K562 (cell line): ENCODE measurements around the gene C19orf44. TPM values are rescaled to one million over a fixed set of nuclear protein-coding genes. Genes with fewer than 3 reads are reported as not detected.

Experiments used
- AFF4 ChIP-seq: sonication (generic); formaldehyde crosslinking; IDR thresholded peaks from 2 replicates; pipeline ENCODE4 v1.8.0; 2023; ENCODE audit warnings: mild to moderate bottlenecking, missing genetic modification reagents
- BRD4 ChIP-seq: fragments of 200-600 bp; sonication (generic); IDR thresholded peaks from 2 replicates; pipeline ENCODE4 v1.6.1; 2017; ENCODE audit warnings: inconsistent platforms
- E2F3 ChIP-seq: fragments of 250-450 bp; sonication (Bioruptor Pico); IDR thresholded peaks from 2 replicates; pipeline ENCODE4 v1.4.0; 2020; ENCODE audit warnings: mild to moderate bottlenecking
- ELF1 ChIP-seq: fragments of 200-800 bp; sonication (Bioruptor generic); IDR thresholded peaks from 2 replicates; pipeline ENCODE4 v1.6.1; 2016; ENCODE audit warnings: missing genetic modification characterization, missing compliant biosample characterization
- ELK1 ChIP-seq: sonication (generic); formaldehyde crosslinking; IDR thresholded peaks from 2 replicates; pipeline ENCODE4 v1.8.1; 2022; ENCODE audit warnings: missing genetic modification reagents
- GABPA ChIP-seq: fragments of 200-800 bp; sonication (Bioruptor generic); conservative IDR thresholded peaks from 2 replicates; pipeline ENCODE4 v1.6.1; 2016; ENCODE audit warnings: low read depth, missing genetic modification characterization, missing compliant biosample characterization
- GTF2E2 ChIP-seq: fragments of 200-800 bp; sonication (Bioruptor generic); IDR thresholded peaks from 2 replicates; pipeline ENCODE4 v1.6.1; 2016; ENCODE audit warnings: missing genetic modification characterization, missing compliant biosample characterization
- HMGN3 ChIP-seq: IDR thresholded peaks from 2 replicates; pipeline ENCODE4 v1.6.1; 2011; ENCODE audit warnings: borderline replicate concordance, low read depth, mild to moderate bottlenecking, mixed read lengths, low read length; ENCODE audit not compliant: insufficient read length; ENCODE audit errors: extremely low read depth
- MEIS2 ChIP-seq: fragments of 450-650 bp; IDR thresholded peaks from 2 replicates; pipeline ENCODE4 v1.6.1; 2014; ENCODE audit warnings: mild to moderate bottlenecking; ENCODE audit not compliant: partially characterized antibody
- MYNN ChIP-seq, 2 experiments: sonication (generic); formaldehyde crosslinking in 1 of 2; IDR thresholded peaks; 2 replicates each; pipeline versions ENCODE4 v1.5.0 to v1.6.1; 2016 to 2020; ENCODE audit warnings: antibody characterized with exemption in 1 of 2, missing genetic modification reagents in 1 of 2
- NFE2L1 ChIP-seq: fragments of 450-650 bp; IDR thresholded peaks from 2 replicates; pipeline ENCODE4 v1.6.1; 2016; ENCODE audit warnings: missing genetic modification characterization, low read depth, mild to moderate bottlenecking, missing compliant biosample characterization, moderate library complexity, borderline replicate concordance
- NR3C1 ChIP-seq: sonication (generic); formaldehyde crosslinking; IDR thresholded peaks from 2 replicates; pipeline ENCODE4 v1.8.1; 2022; ENCODE audit warnings: missing genetic modification reagents
- PHF8 ChIP-seq: fragments of 200-600 bp; sonication (generic); IDR thresholded peaks from 2 replicates; pipeline ENCODE4 v1.6.1; 2012; ENCODE audit warnings: mixed run types, mild to moderate bottlenecking, inconsistent platforms, low read length, moderate library complexity, borderline replicate concordance
- RBBP5 ChIP-seq: fragments of 200-600 bp; sonication (generic); IDR thresholded peaks from 2 replicates; pipeline ENCODE4 v1.6.1; 2012; ENCODE audit warnings: borderline replicate concordance, mild to moderate bottlenecking, low read length, control low read depth, inconsistent platforms; ENCODE audit not compliant: insufficient read depth, poor library complexity, severe bottlenecking
- RCOR1 ChIP-seq, 2 experiments: IDR thresholded peaks; 2 replicates each; pipeline ENCODE4 v1.6.1; 2012; ENCODE audit warnings: low read depth in 2 of 2, low read length in 2 of 2, borderline replicate concordance in 1 of 2, improper control_type of control experiment in 1 of 2
- SETDB1 ChIP-seq: IDR thresholded peaks from one replicate; pipeline ENCODE4 v1.6.1; 2012; ENCODE audit warnings: low read length, control low read depth, inconsistent platforms
- TFAP4 ChIP-seq: sonication (generic); formaldehyde crosslinking; IDR thresholded peaks from 2 replicates; pipeline ENCODE4 v1.8.0; 2022; ENCODE audit warnings: missing genetic modification reagents, mild to moderate bottlenecking, moderate library complexity, borderline replicate concordance
- TGIF2 ChIP-seq: sonication (generic); formaldehyde crosslinking; IDR thresholded peaks from 2 replicates; pipeline ENCODE4 v1.8.1; 2022; ENCODE audit warnings: mild to moderate bottlenecking, missing genetic modification reagents, moderate library complexity
- ZNF263 ChIP-seq: sonication (generic); formaldehyde crosslinking; IDR thresholded peaks from 2 replicates; pipeline ENCODE4 v1.8.0; 2022; ENCODE audit warnings: mild to moderate bottlenecking, missing genetic modification reagents, borderline replicate concordance
- polyA plus RNA-seq, 8 experiments: library from polyadenylated mRNA; depleted of rRNA in 4 of 8; stranded (reverse) in 5 of 8; unstranded in 3 of 8; fragments of >200 nt; fragmentation: Nextera tagmentation in 2 of 8; fragmentation: Illumina TruSeq in 1 of 8; extraction: Ambion mirVana in 2 of 8; extraction: Trizol in 1 of 8; gene quantifications; 2 replicates each; pipeline versions ENCODE4 v1.2.1 to v1.2.3, GENCODE V29; 2011 to 2014; ENCODE audit warnings: inconsistent platforms in 1 of 8, missing spikeins in 1 of 8
- total RNA-seq, 7 experiments: library from RNA; depleted of rRNA in 6 of 7; stranded (reverse); fragments of >200 nt in 6 of 7; fragmentation: Illumina TruSeq in 2 of 7; extraction: Trizol in 2 of 7; gene quantifications; 2 replicates each; pipeline versions ENCODE4 v1.2.1 to v1.2.3, GENCODE V29; 2011 to 2021; ENCODE audit warnings: low replicate concordance in 1 of 7
- TF ChIP-seq, protein P1 (sequence below): sonication (generic); formaldehyde crosslinking; IDR thresholded peaks from 2 replicates; pipeline ENCODE4 v1.9.0; 2022; ENCODE audit warnings: mild to moderate bottlenecking, missing genetic modification reagents

The C19orf44 gene
- total and polyA plus RNA-seq, 9 of the 15 experiments (the other 6 are each of a cell fraction or from before 2014, with no cell fraction given) = 0.41 to 7.7 (median 3.5) TPM

DNA sequence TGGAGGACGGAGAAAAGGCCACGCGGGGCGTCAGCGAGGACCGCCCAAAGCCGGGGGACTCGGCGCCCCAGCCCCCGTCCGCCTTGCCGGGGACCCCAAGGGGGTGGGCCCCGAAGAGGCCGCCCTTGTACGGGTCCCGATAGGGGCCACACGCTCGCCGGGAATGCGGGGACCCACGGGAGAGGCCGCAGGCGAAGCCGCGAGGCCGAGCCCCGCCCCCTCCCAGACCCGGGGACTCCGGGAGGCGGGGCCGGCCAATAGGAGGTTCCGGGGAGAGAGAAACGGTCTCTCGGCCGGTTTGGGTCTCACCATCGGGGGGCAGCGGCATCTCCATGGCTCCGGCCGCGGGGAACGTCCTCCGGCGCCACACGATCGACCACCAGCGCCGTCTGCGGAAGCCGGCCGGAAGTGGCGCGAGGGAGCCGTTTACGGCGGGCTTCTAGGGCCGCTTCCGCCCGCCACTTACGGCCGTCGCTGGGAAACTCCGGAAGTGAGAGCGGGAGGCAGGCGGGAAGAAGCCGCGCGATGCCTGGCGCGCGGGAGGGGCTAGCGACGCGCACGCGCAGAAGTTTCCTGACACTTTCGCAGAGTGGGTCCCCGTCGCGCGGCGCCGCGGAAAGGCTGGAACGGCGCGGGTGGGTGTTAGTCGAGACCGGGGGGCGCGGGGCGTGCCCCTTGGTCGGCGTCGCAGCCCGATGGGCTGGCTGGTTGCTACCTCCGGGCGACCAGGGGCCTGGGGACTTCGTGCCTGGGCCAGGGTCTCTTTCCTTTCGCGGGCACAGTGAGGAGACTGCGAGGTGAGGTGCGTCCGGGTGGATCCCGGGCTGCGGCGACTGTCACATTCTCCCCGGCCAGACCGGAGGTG is 46.1 kb downstream of the C19orf44 start, which contains the start of gene CHERP (continued):
- TF ChIP-seq AFF4 (CRISPR knock-in tag) (peak; percentile 91), NFE2L1 (tag) (no peak), SETDB1 (no peak), ZNF263 (no peak), TGIF2 (CRISPR knock-in tag) (0 out of 2 replicates have a peak, but pooled peaks have one; percentile 67), BRD4 (no peak), PHF8 (peak; percentile 94; the same call in 1 of the 2 replicates), MEIS2 (peak; percentile 62), MYNN (IDR thresholded peaks at IDR 0.05) (0 out of 2 replicates have a peak, but pooled peaks have one; percentile 28), MYNN (CRISPR knock-in tag; IDR thresholded peaks at IDR 0.05) (no peak), ELK1 (CRISPR knock-in tag) (no peak), GTF2E2 (tag) (peak; percentile 74), RCOR1 (IDR thresholded peaks at IDR 0.05; ENCODE audit: borderline replicate concordance in 1 of 2, low read depth in 2 of 2, low read length in 2 of 2) (0 out of 4 replicates have a peak, but pooled peaks of 1 of the 2 experiments have one; percentile 1), GABPA (tag) (peak; percentile 98), RBBP5 (peak; percentile 91), NR3C1 (no peak), HMGN3 (peak; percentile 79), ELF1 (peak; percentile 93), TFAP4 (CRISPR knock-in tag) (peak; percentile 79), E2F3 (peak; percentile 85)
- TF ChIP-seq, protein P1, sequence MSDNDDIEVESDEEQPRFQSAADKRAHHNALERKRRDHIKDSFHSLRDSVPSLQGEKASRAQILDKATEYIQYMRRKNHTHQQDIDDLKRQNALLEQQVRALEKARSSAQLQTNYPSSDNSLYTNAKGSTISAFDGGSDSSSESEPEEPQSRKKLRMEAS (CRISPR knock-in tag) = peak; percentile 50; the same call in 1 of the 2 replicates
